Type B pancreatic cell (in vitro differentiated cells): ENCODE measurements around the gene FIGN. TPM values are rescaled to one million over a fixed set of nuclear protein-coding genes. Genes with fewer than 3 reads are reported as not detected.

ENCODE experiments used
- DNase-seq: peaks from one replicate; pipeline ENCODE4 v3.0.0; 2021; ENCODE audit warnings: mixed read lengths; ENCODE audit not compliant: unreplicated experiment; ENCODE audit errors: extremely low spot score
- H3K27ac Mint-ChIP-seq: 2 replicates; pipeline ENCODE4 v1.8.0; 2021; ENCODE audit warnings: mild to moderate bottlenecking, mixed read lengths
- H3K27me3 Mint-ChIP-seq: 2 replicates; pipeline ENCODE4 v1.8.0; 2021; ENCODE audit warnings: mixed read lengths
- H3K36me3 Mint-ChIP-seq: 2 replicates; pipeline ENCODE4 v1.8.0; 2021; ENCODE audit warnings: mixed read lengths
- H3K4me1 Mint-ChIP-seq: one replicate; pipeline ENCODE4 v1.8.0; 2021; ENCODE audit warnings: mixed read lengths; ENCODE audit not compliant: unreplicated experiment
- H3K4me3 Mint-ChIP-seq: 2 replicates; pipeline ENCODE4 v1.8.0; 2021; ENCODE audit warnings: mild to moderate bottlenecking, mixed read lengths
- H3K9me3 Mint-ChIP-seq: 2 replicates; pipeline ENCODE4 v1.8.0; 2021; ENCODE audit warnings: mixed read lengths
- total RNA-seq: library from RNA; stranded (reverse); gene quantifications from 2 replicates; pipeline ENCODE4 v1.2.1, GENCODE V29; 2021; ENCODE audit warnings: low replicate concordance
- TF ChIP-seq, protein P1 (sequence below): fragments of 200-600 bp; sonication (generic); conservative IDR thresholded peaks from 2 replicates; pipeline ENCODE4 v1.5.0; 2021; ENCODE audit warnings: antibody characterized with exemption, mild to moderate bottlenecking

The FIGN gene
- total RNA-seq, 1 donor from 2014 or later: 19.5 TPM

DNA sequence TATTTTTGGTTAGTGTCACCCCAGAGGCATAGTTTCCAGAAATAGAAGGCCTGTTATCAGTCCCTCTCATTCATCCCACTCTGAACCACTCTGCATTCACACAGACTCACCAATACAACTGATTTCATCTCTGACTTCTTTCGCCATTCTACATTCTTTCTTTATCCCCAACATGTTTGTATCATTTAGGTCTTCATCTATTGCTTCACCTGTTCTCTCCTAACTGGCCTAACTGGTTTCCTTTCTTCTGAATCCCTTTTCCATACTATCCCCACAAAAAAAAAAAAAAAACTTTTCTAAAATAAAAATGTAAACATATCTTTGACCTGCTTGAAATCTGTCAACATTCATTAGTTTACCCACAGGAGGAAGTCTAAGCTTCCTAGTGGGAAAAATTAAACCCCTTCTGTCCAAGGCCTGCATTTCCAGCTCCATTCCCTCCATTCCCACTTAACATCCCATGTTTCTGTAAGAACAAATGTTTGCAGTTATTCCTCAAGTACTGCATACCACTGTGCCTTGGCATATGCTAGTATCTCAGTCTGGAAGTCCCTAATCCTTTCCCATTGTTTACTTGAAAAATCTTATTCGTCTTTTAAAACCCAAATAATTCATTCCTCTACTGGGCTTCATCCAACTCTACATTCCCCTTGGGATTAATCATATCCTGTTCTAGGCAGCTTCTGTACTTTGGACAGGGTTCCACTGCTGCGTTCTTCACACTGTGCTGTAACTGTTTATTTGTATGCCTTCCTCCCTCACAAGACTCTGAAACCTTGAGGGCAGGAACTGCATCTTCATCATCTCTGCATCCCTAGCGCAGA, 68.5 kb downstream of the FIGN start:
- Mint-ChIP-seq H3K9me3 (peaks cover 5% of the 10 kb centered on the region), H3K4me3 (no peak overlapping the region), H3K36me3 (peaks cover 10% of the 10 kb centered on the region), H3K27ac (no peak overlapping the region), H3K27me3 (no peaks in the 10 kb centered on the region), H3K4me1 (peaks cover 7% of the 10 kb centered on the region)
- TF ChIP-seq, protein P1, sequence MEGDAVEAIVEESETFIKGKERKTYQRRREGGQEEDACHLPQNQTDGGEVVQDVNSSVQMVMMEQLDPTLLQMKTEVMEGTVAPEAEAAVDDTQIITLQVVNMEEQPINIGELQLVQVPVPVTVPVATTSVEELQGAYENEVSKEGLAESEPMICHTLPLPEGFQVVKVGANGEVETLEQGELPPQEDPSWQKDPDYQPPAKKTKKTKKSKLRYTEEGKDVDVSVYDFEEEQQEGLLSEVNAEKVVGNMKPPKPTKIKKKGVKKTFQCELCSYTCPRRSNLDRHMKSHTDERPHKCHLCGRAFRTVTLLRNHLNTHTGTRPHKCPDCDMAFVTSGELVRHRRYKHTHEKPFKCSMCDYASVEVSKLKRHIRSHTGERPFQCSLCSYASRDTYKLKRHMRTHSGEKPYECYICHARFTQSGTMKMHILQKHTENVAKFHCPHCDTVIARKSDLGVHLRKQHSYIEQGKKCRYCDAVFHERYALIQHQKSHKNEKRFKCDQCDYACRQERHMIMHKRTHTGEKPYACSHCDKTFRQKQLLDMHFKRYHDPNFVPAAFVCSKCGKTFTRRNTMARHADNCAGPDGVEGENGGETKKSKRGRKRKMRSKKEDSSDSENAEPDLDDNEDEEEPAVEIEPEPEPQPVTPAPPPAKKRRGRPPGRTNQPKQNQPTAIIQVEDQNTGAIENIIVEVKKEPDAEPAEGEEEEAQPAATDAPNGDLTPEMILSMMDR: no peak
- no peak for DNase-seq

DNA sequence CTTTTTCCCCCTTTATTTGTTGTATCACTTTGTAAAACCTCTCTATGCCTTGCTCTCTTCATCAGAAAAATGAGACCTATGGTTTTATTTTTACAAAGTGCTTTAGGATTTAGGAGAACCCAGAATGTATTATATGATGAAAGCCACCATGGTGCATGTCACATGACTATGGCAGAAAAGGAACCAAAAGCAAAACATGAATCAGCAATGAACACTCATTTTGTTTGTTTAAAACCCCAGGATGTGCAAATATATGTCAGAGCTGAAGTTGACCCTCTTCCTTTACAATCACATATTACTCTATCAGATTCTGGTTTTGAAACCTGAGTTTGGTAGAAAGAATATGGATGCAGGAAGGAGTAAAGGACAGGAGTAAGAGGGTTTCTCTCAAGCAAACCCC, 70.0 kb downstream of the FIGN start:
- no peak overlapping the region for H3K27ac Mint-ChIP-seq
- no peak for DNase-seq
- H3K9me3 Mint-ChIP-seq: peaks cover 5% of the 10 kb centered on the region
- TF ChIP-seq, protein P1: no peak
- H3K36me3 Mint-ChIP-seq: peaks cover 15% of the 10 kb centered on the region
- H3K27me3 Mint-ChIP-seq: no peaks in the 10 kb centered on the region
- no peak overlapping the region for H3K4me3 Mint-ChIP-seq
- H3K4me1 Mint-ChIP-seq: peaks cover 7% of the 10 kb centered on the region

DNA sequence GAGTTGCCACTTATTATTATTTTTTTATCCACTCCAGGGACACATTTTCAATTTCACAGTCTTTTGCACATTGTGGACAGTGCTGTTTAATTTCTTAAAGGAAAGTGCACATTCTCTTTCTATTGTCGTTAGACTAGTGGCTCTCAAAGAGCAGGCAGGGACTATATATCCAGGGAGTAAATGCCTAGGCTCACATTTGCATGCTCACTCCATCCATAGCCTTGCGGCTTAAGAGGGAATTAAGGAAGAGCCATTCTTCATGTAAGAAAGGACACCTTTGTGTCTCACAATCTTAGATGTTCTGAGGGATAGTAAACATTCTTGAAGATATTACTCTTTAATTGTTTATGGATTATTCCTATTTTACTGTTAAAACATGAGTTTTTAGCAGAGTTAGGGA, 70.8 kb downstream of the FIGN start:
- H3K27me3 Mint-ChIP-seq: no peaks in the 10 kb centered on the region
- H3K27ac Mint-ChIP-seq: no peak overlapping the region
- peaks cover 5% of the 10 kb centered on the region for H3K9me3 Mint-ChIP-seq
- TF ChIP-seq, protein P1: no peak
- peaks cover 18% of the 10 kb centered on the region for H3K36me3 Mint-ChIP-seq
- H3K4me3 Mint-ChIP-seq: no peak overlapping the region
- DNase-seq: no peak
- H3K4me1 Mint-ChIP-seq: peaks cover 7% of the 10 kb centered on the region

DNA sequence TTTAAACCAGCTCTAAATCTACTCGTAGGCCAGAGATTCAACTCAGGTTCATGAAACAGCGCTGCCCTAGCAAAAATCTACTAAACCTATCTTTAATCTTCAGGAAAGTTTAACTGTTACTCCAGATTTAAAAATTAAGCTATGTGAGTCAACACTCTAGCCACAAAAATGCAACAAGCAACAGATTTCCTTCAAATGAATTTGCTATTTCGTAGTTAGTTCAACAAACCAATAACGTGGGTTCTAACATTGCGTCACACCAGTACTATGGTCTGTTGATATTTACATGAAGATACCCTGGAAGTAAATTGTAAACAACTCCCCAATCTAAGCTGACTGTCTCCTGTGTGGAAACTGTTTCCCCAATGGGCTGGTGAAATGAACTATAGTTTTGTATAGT, 71.2 kb downstream of the FIGN start:
- peaks cover 18% of the 10 kb centered on the region for H3K36me3 Mint-ChIP-seq
- H3K4me1 Mint-ChIP-seq: peaks cover 7% of the 10 kb centered on the region
- H3K9me3 Mint-ChIP-seq: peaks cover 5% of the 10 kb centered on the region
- H3K27ac Mint-ChIP-seq: no peak overlapping the region
- DNase-seq: no peak
- no peaks in the 10 kb centered on the region for H3K27me3 Mint-ChIP-seq
- TF ChIP-seq, protein P1: no peak
- no peak overlapping the region for H3K4me3 Mint-ChIP-seq

DNA sequence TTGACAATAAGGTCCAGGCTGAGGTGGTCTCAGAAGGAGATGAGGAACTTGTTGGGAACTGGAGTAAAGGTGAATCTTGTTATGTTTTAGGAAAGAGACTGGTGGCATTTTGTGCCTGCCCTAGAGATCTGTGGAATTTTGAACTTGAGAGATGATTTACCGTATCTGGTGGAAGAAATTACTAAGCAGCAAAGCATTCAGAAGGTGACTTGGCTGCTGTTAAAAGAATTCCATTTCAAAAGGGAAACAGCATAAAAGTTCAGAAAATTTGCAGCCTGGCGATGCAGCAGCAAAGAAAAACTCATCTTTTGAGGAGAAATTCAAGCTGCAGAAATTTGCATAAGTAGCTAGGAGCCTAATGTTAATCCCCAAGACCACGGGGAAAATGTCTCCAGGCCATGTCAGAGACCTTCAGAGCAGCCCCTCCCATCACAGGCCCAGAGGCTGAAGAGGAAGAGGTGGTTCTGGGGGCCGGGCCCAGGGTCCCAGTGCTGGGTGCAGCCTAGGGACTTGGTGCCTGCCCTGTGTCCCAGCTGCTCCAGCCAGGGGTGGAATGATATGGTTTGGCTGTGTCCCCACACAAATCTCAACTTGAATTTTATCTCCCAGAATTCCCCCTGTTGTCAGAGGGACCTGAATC, 73.5 kb downstream of the FIGN start:
- peaks cover 17% of the 10 kb centered on the region for H3K36me3 Mint-ChIP-seq
- H3K4me1 Mint-ChIP-seq: peaks cover 8% of the 10 kb centered on the region
- DNase-seq: no peak
- H3K9me3 Mint-ChIP-seq: peaks cover 5% of the 10 kb centered on the region
- H3K27me3 Mint-ChIP-seq: no peaks in the 10 kb centered on the region
- no peak overlapping the region for H3K4me3 Mint-ChIP-seq
- TF ChIP-seq, protein P1: no peak
- H3K27ac Mint-ChIP-seq: no peak overlapping the region
